Stimulated activated CD8-positive, alpha-beta memory T cell treated with anti-CD3 and anti-CD28 coated beads, Interleukin-2, amount 100 ng/mL, for 1 hour (primary cell): ENCODE results near the gene SULT2B1.

Source experiments
- DNase-seq, 2 donors: peaks; one replicate each; pipeline ENCODE4 v3.0.0-alpha.2; 2020; ENCODE audit warnings: low read depth in 2 of 2

The SULT2B1 gene

DNA sequence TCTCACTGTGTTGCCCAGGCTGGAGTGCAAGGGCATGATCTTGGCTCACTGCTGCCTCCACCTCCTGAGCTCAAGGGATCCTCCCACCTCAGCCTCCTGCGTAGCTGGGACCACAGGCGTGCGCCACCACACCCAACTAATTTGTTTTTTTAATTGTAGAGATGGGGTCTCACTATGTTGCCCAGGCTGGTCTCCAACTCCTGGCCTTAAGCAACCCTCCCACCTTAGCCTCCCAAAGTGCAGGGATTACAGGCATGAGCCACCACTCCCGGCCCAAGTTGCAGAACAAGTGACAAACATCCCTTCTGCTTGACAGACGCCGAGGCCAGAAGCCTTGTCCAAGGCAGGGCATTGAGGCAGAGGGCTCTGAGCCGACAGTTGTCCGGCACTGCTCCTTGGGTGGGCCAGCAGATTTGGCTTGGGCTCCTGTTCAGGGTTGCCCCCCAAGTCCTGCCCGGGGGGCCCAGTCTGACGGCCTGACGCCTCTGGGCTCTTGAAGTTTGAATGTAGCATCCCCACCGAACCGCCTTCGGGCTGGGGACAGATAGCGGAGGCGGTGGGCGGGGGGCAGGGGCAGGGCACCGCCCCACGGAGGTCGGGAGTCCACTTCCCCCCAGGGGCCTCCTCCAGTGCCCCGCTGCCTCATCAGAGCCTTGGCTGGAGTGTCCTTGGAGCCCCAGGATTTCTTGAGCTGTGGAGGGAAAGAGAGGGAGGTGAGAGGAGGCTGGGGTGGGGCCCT lies 48.9 kb downstream of the SULT2B1 start:
- DNase-seq, result no peak

DNA sequence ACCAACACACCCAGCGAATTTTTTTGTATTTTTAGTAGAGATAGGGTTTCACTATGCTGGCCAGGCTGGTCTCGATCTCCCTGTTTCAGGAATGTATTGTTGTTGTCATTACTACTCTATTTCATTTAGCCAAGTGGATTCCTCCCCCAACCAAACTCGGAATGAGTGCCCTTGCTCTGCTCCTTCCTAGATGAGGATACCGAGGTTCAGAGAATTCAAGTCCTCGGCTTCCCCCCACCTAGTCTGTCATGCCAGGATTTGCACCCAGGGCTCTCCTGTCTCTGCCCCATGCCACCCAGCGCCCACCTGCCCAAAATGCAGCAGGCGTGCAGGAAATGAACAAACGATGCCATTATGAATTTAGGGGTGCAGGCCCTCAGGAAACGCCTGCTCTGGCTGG lies 51.0 kb downstream of the SULT2B1 start:
- DNase-seq, result no peak

GRCh38 chr19:48603449-48603848 lies 51.5 kb downstream of the SULT2B1 start:
- DNase-seq, result no peak

DNA sequence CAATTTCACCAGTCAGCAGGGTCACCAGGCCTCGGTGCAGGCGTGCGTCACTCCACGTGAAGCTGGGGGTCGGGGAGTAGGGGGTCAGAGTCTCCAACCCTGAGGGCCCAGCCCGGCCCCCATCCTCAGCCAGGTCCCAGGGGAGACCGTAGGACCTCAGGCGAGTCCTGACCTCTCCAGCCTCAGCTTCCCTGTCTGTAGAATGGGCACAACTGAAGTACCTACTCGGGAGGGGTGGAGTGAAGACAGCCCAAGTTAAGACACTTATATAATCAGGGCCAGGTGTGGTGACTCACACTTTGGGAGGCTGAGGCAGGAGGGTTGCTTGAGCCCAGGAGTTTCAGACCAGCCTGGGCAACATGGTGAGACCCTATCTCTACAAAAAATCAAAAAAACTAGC lies 51.9 kb downstream of the SULT2B1 start:
- no peak for DNase-seq

DNA sequence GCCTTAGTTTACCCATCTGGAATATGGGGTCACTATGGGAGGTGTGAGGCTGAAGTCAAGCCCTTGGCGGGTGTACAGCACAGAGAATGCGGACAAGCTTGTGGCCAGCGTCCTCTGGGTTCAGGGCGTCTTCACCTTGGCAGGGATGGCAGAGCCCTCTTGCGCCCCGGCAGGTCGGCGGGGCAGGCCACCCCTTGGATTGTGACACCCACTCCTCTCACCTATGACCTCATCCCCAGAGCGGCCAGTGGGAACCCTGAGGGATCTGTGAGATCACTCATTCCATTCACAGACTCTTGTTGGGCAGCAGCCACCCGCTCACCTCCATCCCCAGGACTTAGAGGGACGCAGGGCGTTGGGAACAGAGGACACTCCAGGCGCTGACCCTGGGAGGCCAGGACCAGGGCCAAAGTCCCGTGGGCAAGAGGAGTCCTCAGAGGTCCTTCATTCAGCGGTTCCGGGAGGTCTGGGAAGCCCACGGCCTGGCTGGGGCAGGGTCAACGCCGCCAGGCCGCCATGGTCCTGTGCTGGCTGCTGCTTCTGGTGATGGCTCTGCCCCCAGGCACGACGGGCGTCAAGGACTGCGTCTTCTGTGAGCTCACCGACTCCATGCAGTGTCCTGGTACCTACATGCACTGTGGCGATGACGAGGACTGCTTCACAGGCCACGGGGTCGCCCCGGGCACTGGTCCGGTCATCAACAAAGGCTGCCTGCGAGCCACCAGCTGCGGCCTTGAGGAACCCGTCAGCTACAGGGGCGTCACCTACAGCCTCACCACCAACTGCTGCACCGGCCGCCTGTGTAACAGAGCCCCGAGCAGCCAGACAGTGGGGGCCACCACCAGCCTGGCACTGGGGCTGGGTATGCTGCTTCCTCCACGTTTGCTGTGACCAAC lies 54.7 kb downstream of the SULT2B1 start, which contains the start of gene SPACA4:
TSS of gene SPACA4 (plus strand) at position 280 of the 896 bp plus-strand sequence. CDS start at position 517, 237 bp downstream.
- no peak for DNase-seq

GRCh38 chr19:48607359-48607755 lies 55.4 kb downstream of the SULT2B1 start:
- DNase-seq, result no peak

GRCh38 chr19:48608798-48609263 lies 56.9 kb downstream of the SULT2B1 start:
- no peak for DNase-seq

DNA sequence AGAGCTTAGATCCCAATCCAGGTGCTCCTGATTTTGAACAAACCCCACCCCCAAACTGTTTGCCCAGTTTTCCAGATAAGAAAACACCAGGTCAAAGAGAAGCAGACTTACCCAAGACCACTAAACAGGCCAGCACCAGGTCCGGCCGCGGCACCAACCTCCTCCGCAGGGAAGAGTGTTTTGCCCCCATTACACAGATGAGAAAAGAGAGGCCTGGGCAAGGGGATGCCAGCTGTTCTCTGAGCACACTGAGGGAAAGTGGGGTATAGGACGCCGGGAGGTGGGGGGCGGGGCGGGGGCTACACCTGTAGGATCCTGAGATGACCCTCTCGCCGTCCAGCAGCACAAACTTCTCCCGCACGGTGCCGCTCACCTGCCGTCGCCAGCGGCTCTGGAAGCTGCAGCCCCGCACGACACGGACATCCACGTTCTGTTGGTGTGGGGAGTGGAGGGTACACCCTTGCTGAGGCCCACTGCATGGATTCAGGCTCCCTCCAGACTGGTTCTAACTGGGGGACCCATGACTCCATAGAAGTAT lies 57.7 kb downstream of the SULT2B1 start:
- DNase-seq, result no peak

DNA sequence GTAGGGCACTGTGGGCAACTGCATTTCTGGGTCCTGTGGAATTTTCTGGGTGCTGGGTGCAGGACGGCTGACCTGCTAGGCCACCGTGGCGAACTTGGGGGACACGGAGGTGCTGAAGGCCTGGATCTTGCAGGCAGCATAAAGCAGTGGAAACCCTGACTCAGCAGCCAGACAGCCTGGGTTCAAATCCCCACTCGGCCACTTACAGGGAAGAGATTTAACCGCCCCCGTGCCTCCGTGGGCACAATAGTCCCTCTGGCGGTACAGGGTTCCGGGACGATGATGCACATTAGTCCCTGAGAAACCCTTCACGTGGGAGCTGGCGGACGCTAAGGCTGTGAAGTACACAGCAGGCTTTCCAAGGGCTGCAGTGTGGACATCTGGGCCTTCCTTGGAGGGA lies 59.9 kb downstream of the SULT2B1 start:
- DNase-seq, result no peak

GRCh38 chr19:48613024-48613851 lies 61.3 kb downstream of the SULT2B1 start:
- DNase-seq, result no peak

DNA sequence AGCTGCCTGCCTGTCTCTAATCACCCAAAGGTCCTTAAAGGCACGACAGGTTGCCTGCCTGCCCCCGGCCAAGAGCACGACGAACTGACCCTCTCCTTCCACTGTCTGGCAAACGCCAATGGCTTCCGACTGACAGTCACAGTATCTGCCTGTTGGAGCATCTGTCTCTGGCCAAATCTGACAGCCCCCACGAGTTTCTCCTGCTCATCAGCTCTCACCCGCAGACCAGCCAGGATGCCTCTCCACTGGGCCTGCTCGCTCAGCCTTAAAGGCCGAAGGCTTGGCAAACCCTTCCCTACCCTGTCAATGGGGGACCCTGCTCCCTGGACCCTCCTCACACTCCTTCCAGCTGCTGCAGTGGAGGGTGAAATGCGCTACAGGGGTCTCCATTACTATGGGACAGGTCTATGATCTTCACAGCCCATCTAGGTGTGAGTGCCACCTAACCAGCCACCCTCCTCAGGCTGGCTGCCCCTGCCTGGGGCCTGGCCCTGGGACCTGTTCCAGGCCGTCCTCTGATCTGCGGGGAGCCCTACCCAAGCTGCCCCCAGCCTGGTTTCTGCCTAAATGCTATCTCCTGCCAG lies 62.0 kb downstream of the SULT2B1 start:
- no peak for DNase-seq

GRCh38 chr19:48614436-48615230 lies 62.7 kb downstream of the SULT2B1 start, which contains the start of gene FAM83E:
Gene FAM83E, minus strand, starts transcription at chr19:48615076. Its CDS starts 1,704 bp downstream, at chr19:48613372.
- DNase-seq, result no peak

DNA sequence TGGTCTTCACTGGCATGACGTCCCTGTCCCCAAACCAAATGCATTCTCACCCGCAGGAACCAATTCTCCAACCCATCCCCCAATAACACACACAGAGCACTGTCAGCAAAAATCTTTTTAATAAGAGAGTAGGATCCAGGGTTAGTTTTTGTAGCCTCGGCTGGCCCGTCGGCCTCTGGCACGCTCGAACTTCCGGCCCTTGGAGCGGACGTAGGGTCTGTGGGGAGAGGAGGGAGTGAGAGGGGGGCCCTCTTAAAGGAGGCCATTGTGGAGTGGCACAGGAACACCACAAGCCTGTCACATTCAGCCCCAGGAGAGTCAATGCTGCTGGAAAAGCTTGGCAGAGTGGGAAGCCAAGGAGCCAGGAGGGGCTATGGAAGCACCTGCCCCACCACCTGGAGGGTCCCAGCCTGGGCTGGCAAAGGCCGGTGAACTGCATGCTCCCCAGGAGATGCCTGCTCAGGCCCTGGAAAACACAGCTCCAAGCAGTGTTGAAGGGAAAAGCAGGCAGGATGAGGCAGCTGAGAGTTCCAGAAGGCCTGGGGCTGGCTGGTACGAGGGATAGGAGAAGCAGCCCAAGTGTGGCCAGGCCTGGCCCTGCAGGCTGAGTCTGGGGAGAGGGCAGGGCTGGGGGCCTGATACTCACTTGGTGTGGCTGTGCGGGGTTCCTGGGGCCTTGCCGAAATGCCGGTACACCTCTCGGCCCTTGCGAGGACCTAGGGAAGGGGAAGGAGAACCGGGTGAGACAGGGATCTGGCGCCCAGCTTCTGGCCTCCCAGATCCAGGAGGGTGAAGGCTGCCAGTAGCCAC lies 63.5 kb downstream of the SULT2B1 start:
- no peak for DNase-seq

- no peak for DNase-seq
Observed at GRCh38 chr19:48616041-48616436, 64.1 kb downstream of the SULT2B1 start.

GRCh38 chr19:48616491-48617056 lies 64.6 kb downstream of the SULT2B1 start:
- DNase-seq, result no peak

- DNase-seq, result no peak
Observed at GRCh38 chr19:48617146-48617937, 65.4 kb downstream of the SULT2B1 start.

DNA sequence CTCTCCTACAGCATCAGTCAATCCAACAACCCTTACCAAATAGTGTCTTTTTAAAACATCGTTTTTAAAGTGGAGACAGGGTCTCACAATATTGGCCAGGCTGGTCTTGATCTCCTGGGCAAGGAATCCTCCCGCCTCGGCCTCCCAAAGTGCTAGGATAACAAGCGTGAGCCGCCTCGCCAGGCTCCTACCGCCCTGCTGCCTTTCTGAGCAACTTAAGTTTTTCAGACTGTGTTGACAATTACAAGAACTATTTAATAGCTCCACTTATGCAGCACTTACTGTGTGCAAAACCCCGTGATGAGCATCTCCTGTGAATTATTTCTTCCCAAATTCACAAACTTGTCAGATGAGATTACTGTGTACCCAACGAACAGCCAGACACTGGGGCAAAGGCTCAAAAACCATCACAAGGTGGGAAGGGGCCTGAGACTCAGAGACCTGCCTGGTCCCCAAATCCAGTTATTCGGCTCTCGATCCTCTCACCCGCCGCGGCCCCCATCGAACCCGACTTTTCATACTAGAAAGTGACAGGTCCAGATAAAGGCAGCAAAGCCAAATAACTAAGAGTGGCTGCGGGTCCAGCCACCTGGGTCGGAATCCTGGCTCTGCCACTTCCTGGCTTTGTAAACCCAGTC lies 66.4 kb downstream of the SULT2B1 start:
- DNase-seq, result no peak
